T-helper 1 cell treated with Interleukin-12 subunit alpha and Interleukin-12 subunit beta and Interleukin-4 antibody, amounts not matched to agents 30 μg/mL and 1 μg/mL, for 36 hours (primary cell): ENCODE results near the gene NFE2L2.
"Not testable (repeated sequence)": the region's sequence is repeated elsewhere in the genome, so short reads cannot be mapped to it uniquely, and the experiment has no call there.

Experiments
- H3K27ac Mint-ChIP-seq: one replicate; pipeline ENCODE4 v1.8.0; 2021; ENCODE audit warnings: mild to moderate bottlenecking, mixed read lengths
- H3K27me3 Mint-ChIP-seq: one replicate; pipeline ENCODE4 v1.8.0; 2021; ENCODE audit warnings: low read depth, mixed read lengths
- H3K36me3 Mint-ChIP-seq: one replicate; pipeline ENCODE4 v1.8.0; 2021; ENCODE audit warnings: low read depth, mixed read lengths
- H3K4me1 Mint-ChIP-seq: one replicate; pipeline ENCODE4 v1.8.0; 2021; ENCODE audit warnings: low read depth, mixed read lengths
- H3K4me3 Mint-ChIP-seq: one replicate; pipeline ENCODE4 v1.8.0; 2021; ENCODE audit warnings: mild to moderate bottlenecking, moderate library complexity, mixed read lengths
- H3K9me3 Mint-ChIP-seq: one replicate; pipeline ENCODE4 v1.8.0; 2021; ENCODE audit warnings: mixed read lengths

The NFE2L2 gene

DNA sequence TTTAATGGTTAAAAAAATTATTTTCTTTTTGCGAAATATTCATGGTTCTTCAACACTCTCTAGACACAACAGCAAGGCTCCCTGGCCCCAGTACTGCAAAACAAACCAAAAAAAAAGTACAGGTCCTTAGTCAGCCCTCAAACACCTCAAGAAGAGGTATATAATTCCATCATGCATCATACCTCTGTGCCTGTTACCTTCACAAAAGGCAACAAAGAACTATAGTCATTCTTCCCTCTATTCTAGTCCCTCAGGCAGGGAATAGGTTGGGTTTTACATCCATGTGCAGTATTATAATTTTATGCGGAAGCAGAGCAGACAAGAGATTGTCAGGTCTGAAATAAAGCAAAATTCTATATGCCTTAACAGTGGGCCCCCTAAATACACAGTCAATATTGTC is 8.5 kb downstream of the NFE2L2 start:
- H3K36me3 Mint-ChIP-seq = peaks cover 53% of the 10 kb centered on the region
- peaks cover 5% of the 10 kb centered on the region for H3K9me3 Mint-ChIP-seq
- peak overlapping the region; percentile 17 for H3K27ac Mint-ChIP-seq
- H3K4me3 Mint-ChIP-seq = no peak overlapping the region
- peaks cover 69% of the 10 kb centered on the region for H3K4me1 Mint-ChIP-seq
- H3K27me3 Mint-ChIP-seq = no peaks in the 10 kb centered on the region

GRCh38 chr2:177255227-177255601 is 9.3 kb downstream of the NFE2L2 start:
- Mint-ChIP-seq H3K9me3 (peaks cover 5% of the 10 kb centered on the region), H3K4me1 (peaks cover 71% of the 10 kb centered on the region), H3K27ac (peak overlapping the region; percentile 18), H3K36me3 (peaks cover 49% of the 10 kb centered on the region), H3K4me3 (no peak overlapping the region), H3K27me3 (no peaks in the 10 kb centered on the region)

- peaks cover 5% of the 10 kb centered on the region for H3K9me3 Mint-ChIP-seq
- no peaks in the 10 kb centered on the region for H3K27me3 Mint-ChIP-seq
- peak overlapping the region; percentile 22 for H3K27ac Mint-ChIP-seq
- peaks cover 71% of the 10 kb centered on the region for H3K4me1 Mint-ChIP-seq
- H3K36me3 Mint-ChIP-seq = peaks cover 48% of the 10 kb centered on the region
- no peak overlapping the region for H3K4me3 Mint-ChIP-seq
Observed at GRCh38 chr2:177254433-177255226, 9.9 kb downstream of the NFE2L2 start.

DNA sequence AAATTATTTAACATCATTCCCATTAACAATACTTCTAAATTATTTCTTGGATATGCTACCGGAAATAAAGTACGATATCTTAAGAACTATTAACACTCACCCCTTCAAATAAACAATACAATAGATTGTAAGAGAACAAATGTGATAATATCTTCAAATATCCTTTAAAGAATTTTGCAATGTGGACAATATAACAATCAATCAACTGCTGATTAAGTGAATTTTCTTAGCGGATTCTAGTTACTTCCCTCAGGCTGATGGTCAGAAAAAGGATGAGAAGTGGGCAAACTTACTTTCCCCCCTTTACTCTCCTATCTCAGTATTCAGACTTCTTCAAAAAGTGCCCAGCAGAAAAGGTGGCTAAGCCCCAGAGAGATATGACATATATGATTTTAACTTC is 10.8 kb downstream of the NFE2L2 start:
- Mint-ChIP-seq H3K27me3 (no peaks in the 10 kb centered on the region), H3K4me3 (peak overlapping the region; percentile 0), H3K27ac (peak overlapping the region; percentile 64), H3K4me1 (peaks cover 72% of the 10 kb centered on the region), H3K9me3 (peaks cover 5% of the 10 kb centered on the region), H3K36me3 (peaks cover 46% of the 10 kb centered on the region)

- Mint-ChIP-seq H3K9me3 (peaks cover under 1% of the 10 kb centered on the region), H3K27ac (peak overlapping the region; percentile 93), H3K4me1 (peaks cover 72% of the 10 kb centered on the region), H3K36me3 (peaks cover 44% of the 10 kb centered on the region), H3K27me3 (no peaks in the 10 kb centered on the region), H3K4me3 (peak overlapping the region; percentile 52)
Observed at GRCh38 chr2:177252808-177253531, 11.6 kb downstream of the NFE2L2 start.

- H3K4me1 Mint-ChIP-seq = peaks cover 61% of the 10 kb centered on the region
- H3K36me3 Mint-ChIP-seq = peaks cover 34% of the 10 kb centered on the region
- H3K9me3 Mint-ChIP-seq = no peaks in the 10 kb centered on the region
- H3K4me3 Mint-ChIP-seq = peak overlapping the region; percentile 46
- no peaks in the 10 kb centered on the region for H3K27me3 Mint-ChIP-seq
- H3K27ac Mint-ChIP-seq = peak overlapping the region; percentile 93
Observed at GRCh38 chr2:177251165-177251542, 13.4 kb downstream of the NFE2L2 start.

DNA sequence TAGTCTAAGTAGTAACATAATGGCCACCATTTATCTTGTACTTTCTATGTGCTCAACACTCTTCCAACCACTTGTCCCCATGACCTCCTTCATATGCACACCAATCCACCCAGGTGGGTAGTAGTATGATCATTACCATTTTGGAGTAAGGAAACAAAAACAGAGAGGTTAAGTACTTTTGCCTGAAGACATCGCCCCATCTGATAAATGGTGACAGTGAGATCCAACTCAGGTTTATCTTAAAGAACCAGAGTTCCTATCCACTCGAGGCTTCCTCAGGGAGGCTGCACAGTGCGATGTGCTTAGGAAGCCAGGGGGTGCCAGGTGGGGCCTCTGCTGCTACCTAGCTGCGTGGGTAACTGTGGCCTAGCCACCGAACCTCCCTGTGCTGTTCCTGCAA is 14.1 kb downstream of the NFE2L2 start:
- Mint-ChIP-seq H3K9me3 (no peaks in the 10 kb centered on the region), H3K36me3 (peaks cover 33% of the 10 kb centered on the region), H3K27ac (peak overlapping the region; percentile 45), H3K27me3 (no peaks in the 10 kb centered on the region), H3K4me3 (no peak overlapping the region), H3K4me1 (peaks cover 60% of the 10 kb centered on the region)

GRCh38 chr2:177249038-177249437 is 15.5 kb downstream of the NFE2L2 start:
- Mint-ChIP-seq H3K27me3 (no peaks in the 10 kb centered on the region), H3K36me3 (peaks cover 30% of the 10 kb centered on the region), H3K9me3 (no peaks in the 10 kb centered on the region), H3K4me1 (peaks cover 54% of the 10 kb centered on the region), H3K4me3 (no peak overlapping the region), H3K27ac (no peak overlapping the region)

- H3K27me3 Mint-ChIP-seq = no peaks in the 10 kb centered on the region
- H3K9me3 Mint-ChIP-seq = no peaks in the 10 kb centered on the region
- no peak overlapping the region for H3K27ac Mint-ChIP-seq
- H3K4me1 Mint-ChIP-seq = peaks cover 52% of the 10 kb centered on the region
- H3K4me3 Mint-ChIP-seq = no peak overlapping the region
- H3K36me3 Mint-ChIP-seq = peaks cover 21% of the 10 kb centered on the region
Observed at GRCh38 chr2:177247693-177248262, 16.7 kb downstream of the NFE2L2 start.

DNA sequence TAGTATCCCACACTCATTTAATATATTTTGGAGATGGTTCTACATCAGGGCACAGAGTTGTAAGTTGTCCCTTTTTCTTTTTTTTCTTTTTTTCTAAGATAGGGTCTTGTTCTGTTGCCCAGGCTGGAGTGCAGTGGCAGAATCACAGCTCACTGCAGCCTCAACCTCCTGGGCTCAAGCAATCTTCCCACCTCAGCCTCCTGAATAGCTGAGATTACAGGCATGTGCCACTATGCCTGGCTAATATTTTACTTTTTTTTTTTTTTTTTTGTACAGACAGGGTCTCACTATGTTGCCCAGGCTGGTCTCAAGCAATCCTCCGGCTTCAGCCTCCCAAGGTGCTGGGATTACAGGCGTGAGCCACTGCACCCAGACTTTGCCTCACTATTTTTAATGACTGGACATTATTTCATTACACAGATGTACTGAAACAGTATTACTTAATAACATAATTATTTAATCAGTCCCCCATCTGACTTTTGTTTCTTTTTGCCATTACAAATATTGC is 17.9 kb downstream of the NFE2L2 start:
- H3K27me3 Mint-ChIP-seq, H3K9me3 Mint-ChIP-seq, H3K27ac Mint-ChIP-seq, H3K4me3 Mint-ChIP-seq: not testable (repeated sequence)
- Mint-ChIP-seq H3K36me3 (peaks cover 19% of the 10 kb centered on the region), H3K4me1 (peaks cover 55% of the 10 kb centered on the region)

GRCh38 chr2:177246000-177246399 is 18.5 kb downstream of the NFE2L2 start:
- Mint-ChIP-seq H3K27me3 (no peaks in the 10 kb centered on the region), H3K4me1 (peaks cover 56% of the 10 kb centered on the region), H3K4me3 (no peak overlapping the region), H3K36me3 (peaks cover 17% of the 10 kb centered on the region), H3K9me3 (no peaks in the 10 kb centered on the region), H3K27ac (no peak overlapping the region)

DNA sequence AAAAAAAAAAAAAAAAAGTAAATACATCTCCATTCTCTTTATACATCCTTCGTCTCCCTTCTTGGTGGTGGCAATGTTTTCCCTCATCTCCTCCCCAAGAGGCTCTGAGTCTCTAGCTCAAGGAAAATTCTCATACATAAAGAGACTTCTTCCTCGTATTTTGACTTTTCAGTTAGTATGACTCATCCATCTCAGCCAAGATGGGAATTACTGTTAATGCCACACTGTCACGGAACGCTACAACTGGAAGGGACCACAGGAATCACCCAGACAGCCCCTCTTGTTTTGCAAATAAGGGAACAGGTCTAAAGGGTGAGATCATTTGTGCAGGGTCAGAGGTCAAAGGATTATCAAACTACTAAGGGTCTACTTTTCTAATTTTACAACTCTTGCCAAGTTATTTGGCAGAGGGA is 19.5 kb downstream of the NFE2L2 start:
- H3K9me3 Mint-ChIP-seq = no peaks in the 10 kb centered on the region
- no peaks in the 10 kb centered on the region for H3K27me3 Mint-ChIP-seq
- peak overlapping the region; percentile 62 for H3K27ac Mint-ChIP-seq
- H3K36me3 Mint-ChIP-seq = peaks cover 18% of the 10 kb centered on the region
- peaks cover 57% of the 10 kb centered on the region for H3K4me1 Mint-ChIP-seq
- H3K4me3 Mint-ChIP-seq = no peak overlapping the region

- H3K27me3 Mint-ChIP-seq = no peaks in the 10 kb centered on the region
- peak overlapping the region; percentile 17 for H3K27ac Mint-ChIP-seq
- peaks cover 17% of the 10 kb centered on the region for H3K36me3 Mint-ChIP-seq
- H3K4me1 Mint-ChIP-seq = peaks cover 58% of the 10 kb centered on the region
- no peak overlapping the region for H3K4me3 Mint-ChIP-seq
- no peaks in the 10 kb centered on the region for H3K9me3 Mint-ChIP-seq
Observed at GRCh38 chr2:177244244-177244771, 20.2 kb downstream of the NFE2L2 start.

GRCh38 chr2:177243476-177243875 is 21.1 kb downstream of the NFE2L2 start:
- H3K4me1 Mint-ChIP-seq = peaks cover 63% of the 10 kb centered on the region
- no peaks in the 10 kb centered on the region for H3K27me3 Mint-ChIP-seq
- H3K27ac Mint-ChIP-seq = peak overlapping the region; percentile 87
- H3K4me3 Mint-ChIP-seq = no peak overlapping the region
- peaks cover 14% of the 10 kb centered on the region for H3K36me3 Mint-ChIP-seq
- H3K9me3 Mint-ChIP-seq = no peaks in the 10 kb centered on the region
